NCI-H2196 (cell line): Measurements from ENCODE around the gene PLCB3.

ENCODE experiments used
- DNase-seq: peaks from one replicate; lab custom pipeline; 2025; ENCODE audit not compliant: unreplicated experiment; lab: John Stamatoyannopoulos, UW

Gene PLCB3

DNA sequence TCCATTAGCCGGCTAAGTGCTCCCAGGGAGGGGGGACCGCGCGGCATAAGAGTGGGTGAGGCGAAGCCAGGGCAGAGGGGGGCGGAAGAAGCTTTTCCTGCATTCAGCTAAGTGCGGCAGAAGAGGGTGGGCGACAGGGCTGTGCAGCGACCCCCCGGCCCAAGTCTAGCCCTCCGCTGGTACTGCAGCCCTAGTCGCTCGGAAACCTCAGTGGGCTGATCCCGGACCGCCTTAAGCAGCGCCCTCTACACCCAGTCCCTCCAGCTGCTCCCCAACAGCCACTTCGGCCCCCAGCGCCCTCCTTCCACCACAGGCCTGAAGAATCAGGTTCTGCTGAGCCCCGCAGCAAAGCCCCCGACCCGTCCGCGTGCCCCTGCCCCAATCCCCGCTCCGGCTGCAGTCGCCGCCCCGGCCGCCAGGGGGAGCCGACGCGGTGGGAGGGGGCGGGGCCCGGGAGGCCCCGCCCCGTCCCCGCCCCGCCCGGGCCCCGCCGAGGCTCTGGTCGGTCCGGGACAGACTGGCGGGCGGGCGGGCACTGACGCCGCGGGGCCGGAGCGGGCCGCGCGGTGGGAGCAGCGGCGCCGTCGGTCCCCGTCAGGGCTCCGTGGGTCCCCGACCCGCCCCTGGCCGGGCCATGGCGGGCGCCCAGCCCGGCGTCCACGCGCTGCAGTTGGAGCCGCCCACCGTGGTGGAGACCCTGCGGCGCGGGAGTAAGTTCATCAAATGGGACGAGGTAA is at the start of gene PLCB3:
Gene PLCB3, plus strand, starts transcription at position 515 of the 737 bp plus-strand sequence. Its CDS starts 120 bp downstream, at position 635.
- peak; percentile 59 for DNase-seq

DNA sequence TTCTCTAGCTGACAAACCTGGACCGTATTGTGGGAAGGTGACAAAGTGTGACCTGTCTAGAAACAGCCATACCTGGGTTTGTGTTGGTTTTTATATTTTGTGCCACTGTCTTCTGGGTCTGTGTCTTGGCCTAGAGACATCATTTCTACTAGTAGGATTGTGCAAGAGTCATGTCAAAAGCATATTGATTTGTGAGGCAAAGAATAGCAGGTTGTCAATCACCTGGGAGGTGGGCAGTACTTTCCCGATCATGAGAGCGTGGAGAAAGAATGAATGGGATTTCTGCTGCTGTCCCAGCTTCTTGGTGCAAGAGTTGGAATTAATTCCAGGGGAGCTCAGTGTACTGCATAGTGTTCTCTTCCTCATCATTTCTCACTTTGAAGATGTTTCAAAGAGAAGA is 49.8 kb upstream of the PLCB3 start:
- DNase-seq: no peak

DNA sequence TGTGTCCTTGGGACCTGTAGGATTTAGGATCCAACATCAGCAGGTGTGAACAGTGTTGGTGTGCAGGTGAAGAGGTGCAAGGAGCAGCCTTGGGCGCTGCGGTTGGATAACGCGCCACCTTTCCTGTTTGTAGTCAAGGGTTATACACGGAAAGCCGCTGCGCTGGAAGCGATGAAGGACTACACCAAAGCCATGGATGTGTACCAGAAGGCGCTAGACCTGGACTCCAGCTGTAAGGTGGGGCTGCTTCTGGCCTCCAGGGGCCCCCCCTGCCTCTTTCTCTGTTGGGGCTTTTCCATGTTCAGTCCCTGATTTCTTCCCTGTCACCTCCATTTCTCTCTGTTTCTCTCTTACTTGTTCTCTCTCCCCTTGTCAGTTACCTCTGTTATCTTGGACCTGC is 48.3 kb upstream of the PLCB3 start:
- no peak for DNase-seq

DNA sequence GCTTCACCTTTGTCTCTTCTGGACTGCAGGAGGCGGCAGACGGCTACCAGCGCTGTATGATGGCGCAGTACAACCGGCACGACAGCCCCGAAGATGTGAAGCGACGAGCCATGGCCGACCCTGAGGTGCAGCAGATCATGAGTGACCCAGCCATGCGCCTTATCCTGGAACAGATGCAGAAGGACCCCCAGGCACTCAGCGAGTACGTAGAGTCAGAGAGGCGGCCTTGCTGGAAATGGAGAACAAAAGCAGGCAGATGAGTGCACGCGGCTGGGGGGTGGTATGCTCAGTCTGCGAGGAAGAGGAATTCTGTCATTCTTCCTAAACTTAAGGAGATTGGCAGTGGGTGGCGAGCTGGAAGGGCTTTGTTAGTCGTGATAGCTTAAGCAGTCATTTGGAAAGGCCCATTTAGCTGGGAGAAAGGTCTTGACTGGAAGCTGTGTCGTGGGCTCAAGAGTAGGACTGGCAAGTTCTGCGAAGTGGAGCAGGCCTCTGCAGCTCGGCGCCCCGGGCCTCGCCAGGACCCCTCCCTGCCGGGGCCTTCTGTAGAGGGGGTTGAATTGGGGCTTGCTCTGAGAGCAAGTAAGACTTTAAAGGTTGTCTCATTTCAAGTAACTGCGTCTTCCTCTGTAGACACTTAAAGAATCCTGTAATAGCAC is 47.8 kb upstream of the PLCB3 start:
- no peak for DNase-seq

DNA sequence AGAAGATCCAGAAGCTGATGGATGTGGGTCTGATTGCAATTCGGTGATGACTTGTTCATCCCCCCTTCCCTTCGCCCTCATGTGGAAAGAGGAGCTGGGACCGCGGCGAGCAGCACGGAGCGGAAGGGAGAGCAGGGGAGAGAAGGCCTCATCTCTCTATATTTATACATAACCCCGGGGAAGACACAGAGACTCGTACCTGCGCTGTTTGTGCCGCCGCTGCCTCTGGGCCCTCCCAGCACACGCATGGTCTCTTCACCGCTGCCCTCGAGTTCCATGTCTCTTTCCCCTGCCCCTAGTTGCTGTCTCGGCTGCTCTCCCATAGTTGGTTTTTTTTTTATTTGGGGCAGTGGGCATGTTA is 47.3 kb upstream of the PLCB3 start:
- DNase-seq: no peak

DNA sequence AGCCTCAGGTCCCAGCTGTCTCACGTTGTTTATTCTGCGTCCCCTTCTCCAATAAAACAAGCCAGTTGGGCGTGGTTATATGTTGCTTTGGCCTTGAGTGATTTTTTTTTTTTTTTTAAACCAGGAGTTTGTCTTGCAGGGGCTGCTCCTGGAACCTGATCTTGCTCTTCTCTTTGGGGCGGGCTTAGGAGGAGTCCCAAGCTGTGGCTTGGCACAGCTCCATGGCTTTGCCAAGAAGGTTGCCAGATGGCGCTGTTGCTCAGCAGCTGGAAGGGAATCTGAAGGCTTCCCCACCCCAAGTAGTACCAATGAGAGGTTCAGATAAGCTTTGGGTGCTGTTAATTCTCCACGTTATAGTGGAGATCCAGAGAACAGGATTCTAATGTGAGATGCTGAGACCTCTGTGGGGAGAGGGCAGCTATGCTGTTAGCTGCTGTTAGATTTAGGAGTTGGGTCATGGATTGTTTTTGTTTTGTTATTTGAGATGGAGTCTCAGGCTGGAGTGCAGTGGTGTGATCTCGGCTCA is 46.8 kb upstream of the PLCB3 start:
- DNase-seq: peak; percentile 83

DNA sequence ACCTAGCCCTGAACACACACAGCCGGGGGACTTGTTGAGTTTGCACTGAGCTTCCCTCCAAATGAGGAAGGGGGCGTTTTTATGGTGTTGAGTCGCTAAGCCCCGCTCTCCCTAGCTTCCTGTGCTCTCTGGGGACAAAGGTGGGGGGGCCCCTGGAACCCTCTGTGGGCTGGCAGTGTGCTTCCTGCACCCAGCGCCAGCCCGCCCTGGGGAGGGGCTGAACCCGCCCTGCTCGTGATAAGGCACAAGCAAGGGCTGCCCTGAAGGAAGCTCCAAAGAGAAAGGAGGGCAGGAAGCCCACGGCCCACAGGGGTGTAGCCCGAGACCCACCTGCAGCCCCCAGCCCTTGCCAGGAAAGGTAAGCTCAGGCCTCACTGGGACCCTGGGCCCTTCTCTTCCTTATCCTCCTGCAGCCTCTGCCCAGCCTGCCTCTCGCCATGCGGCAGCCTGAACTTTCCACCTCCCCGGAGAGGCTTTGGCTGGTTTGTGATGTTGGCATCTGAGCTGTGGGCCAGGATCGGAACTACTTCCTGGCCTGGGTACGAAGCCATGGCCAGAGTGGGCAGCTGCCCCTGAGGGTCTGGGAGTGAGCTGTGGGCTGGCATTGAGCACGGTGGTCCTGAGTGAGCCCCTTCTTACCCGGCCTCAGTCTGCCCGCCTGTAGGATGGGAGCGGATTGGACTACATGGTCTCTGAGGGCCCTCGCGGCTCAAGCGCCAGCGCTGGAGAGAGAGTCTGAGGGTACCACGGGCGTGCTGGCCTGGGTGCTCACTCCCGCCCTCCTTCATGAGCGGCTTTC is 44.7 kb upstream of the PLCB3 start, which contains the start of gene FERMT3:
Gene FERMT3, plus strand, starts transcription at position 265 of the 799 bp plus-strand sequence. CDS start 644 bp downstream, outside the sequence.
- no peak for DNase-seq

DNA sequence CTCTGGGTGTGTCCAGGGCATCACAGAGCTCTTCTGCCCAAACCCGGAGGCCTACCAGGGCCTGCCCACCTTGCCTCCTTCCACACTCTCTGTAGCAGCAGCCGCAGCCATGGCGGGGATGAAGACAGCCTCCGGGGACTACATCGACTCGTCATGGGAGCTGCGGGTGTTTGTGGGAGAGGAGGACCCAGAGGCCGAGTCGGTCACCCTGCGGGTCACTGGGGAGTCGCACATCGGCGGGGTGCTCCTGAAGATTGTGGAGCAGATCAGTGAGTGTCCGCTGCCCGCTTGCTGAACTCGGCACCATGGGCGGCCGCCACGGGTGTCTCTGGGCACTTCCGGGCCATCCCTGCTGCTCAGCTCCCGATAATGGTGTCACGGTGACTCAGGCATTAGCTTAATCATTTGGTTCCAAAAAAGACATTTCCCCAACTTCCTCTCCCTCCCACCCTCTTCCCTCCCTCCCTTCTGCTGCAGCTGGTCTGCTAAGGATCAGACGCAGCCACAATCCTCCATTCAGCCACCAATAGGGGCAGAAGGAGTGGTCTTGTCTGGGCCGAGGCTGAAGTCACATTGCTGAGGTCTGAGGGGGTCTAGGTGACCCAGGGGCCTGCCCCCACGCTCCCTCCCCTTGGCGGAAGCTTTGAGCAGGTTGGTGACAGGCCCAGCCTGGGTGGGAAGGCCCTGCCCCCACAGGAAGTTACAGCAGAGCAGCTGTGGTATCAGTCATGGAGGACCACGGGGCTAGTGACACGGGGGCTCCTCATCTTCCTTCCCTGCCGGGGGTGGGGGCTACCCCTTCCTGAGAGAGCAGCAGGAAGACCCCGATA is 43.9 kb upstream of the PLCB3 start:
- no peak for DNase-seq

DNA sequence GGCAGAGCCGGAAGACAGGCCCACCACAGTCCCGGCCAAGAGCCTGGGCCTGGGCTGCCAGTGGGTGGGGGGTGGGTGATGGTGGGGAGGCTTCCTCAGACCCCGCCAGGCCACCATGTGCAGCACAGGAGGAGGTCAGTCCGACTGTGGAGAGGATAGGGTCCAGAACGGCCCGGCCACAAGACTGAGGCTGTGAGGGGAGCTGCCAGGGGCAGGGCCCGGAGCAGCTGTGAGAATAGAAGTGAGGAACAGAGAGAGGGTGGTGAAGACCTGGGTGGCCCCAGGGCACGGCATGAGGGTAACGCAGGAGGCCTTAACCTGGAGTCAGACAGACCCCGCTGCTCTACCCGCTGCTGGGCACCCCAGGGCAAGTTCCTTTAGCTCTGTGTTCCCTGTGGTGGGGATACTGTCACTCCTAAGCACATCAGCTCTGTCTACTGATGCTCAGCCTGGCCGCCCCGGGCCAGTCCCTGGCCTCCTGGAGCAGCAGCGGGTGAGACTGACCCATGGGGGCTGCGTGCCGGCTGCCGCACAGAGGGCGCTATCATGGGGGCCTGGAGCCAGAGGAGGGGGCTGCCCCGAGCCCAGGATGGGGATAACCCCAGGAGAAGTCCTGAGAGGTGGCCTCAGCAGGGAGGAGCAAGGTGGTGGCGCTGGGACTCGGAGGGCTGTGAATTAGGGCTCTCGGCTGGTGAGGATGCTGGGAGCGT is 43.1 kb upstream of the PLCB3 start:
- no peak for DNase-seq

DNA sequence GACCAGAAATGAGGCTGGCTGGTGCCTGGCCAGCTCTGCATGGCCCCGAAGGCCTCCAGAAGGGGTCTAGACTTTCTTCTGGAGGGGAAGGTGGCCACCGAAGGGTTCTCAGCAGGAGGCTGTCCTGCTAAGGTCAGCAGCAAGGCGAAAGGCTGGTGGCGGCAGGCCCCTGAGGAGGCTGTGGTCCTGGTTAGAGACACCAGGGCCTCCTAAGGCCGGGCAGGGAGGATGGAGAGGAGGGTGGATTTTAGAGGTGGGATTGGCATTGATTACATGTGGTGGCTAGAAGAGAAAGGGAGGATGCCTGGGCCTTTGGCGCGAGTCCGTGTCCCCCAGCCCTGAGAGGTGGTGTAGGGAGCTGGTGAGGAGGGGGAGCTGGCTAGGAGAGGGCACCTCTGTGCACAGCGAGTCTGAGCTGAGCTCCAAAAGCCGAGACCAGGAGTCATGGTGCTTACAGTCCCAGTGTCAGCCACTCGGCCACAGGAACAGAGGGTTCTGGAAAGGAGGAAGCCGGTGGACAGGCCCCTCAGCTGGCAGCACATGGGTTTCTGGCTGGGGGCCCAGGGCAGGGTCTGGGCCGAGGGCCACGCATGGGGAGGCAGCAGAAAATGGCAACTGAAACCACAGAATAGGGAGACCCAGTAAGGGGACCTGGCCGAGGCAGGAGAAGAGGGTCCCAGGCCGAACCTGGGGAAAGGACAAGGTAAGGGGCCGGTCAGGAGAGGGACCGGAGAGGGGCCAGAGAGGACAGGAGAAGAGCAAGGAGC is 42.4 kb upstream of the PLCB3 start:
- DNase-seq: no peak

DNA sequence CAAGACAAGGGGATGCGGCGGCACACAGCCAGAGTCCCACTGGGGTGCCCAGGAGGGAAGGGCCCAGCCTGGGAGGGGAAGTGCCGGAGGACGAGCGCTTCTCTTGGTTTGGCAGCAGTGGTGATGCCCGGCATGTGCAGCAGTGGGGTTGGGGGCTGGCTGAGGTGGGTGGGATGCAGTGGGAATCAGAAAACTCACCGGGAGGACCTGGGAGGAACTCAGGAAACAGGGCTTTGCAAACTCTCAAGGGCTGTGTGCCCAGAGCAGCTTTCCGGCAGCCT is 41.8 kb upstream of the PLCB3 start:
- DNase-seq: no peak

DNA sequence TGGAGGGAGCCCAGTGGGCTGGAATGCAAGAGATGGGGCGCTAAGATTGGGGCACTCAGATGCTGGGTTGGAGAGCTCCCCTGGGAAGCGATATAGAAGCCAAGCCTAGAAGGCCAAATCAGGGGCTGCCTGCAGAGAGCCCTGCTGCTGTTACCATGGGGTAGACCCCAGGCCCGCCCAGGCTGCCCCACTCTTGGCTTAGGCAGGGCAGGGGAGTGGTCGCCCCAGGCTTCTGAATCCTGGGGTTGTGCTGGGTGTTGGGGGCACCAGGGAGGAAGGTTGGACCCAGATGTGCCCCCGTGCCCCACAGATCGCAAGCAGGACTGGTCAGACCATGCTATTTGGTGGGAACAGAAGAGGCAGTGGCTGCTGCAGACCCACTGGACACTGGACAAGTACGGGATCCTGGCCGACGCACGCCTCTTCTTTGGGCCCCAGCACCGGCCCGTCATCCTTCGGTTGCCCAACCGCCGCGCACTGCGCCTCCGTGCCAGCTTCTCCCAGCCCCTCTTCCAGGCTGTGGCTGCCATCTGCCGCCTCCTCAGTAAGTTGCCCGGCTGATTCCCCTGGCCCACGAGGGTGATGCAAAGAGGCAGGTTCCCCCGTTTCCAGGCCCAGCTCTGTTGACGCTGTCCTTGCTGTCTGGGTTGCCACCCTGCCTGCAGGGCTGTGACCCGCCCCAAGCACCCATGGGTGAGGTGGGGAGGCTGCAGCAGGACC is 40.9 kb upstream of the PLCB3 start:
- DNase-seq: no peak

DNA sequence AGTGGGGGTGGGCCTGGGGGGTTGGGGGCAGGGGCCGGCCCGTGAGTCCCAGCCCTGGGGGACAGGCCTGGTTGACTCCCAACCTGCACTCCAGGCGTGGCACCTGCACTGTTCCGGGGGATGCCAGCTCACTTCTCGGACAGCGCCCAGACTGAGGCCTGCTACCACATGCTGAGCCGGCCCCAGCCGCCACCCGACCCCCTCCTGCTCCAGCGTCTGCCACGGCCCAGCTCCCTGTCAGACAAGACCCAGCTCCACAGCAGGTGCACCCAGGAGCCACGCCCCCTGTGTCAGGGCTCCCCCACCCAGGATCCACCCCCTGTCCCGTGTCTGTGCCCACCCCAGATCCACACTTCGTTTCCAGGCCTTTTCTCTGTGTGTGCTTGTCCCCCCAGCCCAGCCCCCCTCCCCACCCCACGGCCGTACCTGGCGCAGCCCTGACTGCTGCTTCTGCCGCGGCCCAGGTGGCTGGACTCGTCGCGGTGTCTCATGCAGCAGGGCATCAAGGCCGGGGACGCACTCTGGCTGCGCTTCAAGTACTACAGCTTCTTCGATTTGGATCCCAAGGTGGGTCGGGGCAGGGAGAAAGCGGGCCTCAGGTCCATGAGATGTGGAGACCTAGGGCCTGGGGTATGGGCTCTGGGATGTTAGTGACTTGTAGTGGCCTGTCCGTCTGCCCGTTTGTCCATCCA is 40.0 kb upstream of the PLCB3 start:
- no peak for DNase-seq

DNA sequence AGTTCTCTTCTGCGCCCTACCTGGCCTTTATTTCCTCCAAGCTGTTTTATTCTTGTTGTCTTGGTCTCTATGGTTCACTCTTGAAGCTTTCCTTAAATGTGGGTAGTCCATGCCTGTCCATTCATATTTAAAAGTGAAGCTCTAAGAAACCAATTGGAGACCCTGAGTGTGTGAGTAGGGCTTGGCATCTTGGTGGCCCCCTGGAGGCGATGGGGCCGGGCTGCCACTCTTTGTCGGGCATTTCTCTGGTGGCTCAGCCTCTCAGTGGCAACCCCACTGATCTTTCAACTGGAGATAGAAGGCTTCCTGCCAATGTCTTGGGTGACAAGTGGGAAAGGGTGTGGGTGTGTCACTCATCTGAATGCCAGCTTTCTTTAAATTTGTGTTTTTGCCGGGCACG is 34.5 kb upstream of the PLCB3 start:
- DNase-seq: no peak

DNA sequence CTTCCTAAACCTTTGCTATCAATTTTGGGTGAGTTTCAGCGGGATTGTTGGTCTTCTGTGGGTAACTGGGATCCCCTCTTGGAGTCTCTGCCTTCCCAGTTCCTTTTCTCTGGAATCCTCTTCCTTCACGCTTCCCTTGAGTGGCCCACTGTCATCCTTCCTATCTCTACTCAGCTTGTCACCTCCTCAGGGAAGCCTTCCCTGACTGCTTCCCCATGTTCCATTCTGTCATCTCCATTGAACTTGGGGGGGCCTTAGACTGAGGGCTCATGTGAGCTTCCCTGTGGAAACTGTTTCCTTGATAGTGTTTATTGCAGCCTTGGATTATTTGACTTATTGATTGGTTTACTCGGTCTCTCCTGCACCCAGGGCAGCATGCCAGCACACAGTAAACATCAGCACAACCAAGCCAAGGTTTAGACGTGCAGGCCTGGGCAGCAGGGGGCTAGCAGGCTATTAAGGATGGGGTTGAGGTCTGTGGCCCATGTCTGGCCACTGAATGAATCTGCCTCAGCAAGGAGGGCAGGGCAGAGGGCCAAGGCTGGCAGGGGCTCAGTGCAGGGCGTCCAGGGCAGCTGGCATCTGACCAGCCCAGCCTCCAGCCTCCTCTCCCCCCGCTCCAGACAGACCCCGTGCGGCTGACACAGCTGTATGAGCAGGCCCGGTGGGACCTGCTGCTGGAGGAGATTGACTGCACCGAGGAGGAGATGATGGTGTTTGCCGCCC is 32.5 kb upstream of the PLCB3 start:
- DNase-seq: no peak

DNA sequence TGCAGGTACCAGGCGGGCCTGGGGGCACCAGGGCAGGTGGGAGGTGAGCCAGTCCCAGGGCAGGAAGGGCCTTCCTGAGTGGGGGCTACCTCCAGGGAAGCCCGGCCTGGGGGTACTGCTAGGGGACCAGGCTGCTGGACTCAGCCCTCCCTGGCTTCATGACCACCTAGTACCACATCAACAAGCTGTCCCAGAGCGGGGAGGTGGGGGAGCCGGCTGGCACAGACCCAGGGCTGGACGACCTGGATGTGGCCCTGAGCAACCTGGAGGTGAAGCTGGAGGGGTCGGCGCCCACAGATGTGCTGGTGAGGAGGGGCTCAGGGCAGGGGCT is 32.0 kb upstream of the PLCB3 start:
- DNase-seq: no peak

DNA sequence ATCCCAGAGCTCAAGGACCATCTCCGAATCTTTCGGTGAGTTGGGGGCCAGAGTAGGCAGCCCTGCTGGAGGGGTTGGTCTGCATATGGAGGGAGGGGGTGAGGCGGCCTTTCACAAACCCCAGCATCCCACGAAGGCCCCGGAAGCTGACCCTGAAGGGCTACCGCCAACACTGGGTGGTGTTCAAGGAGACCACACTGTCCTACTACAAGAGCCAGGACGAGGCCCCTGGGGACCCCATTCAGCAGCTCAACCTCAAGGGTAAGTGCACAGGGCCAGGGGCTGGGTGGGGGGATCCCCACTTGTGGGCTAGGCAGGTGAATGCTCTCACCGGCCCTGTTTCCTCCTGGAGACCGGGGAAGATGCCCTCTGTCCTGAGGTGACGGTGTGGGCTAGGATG is 31.6 kb upstream of the PLCB3 start:
- DNase-seq: no peak

DNA sequence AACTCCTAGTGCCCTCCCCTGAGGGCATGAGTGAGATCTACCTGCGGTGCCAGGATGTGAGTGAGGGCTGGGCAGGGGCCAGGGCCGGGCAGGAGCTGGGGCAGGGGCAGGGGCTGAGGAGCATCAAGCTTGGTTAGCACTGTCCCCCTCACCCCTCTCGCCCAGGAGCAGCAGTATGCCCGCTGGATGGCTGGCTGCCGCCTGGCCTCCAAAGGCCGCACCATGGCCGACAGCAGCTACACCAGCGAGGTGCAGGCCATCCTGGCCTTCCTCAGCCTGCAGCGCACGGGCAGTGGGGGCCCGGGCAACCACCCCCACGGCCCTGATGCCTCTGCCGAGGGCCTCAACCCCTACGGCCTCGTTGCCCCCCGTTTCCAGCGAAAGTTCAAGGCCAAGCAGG is 31.1 kb upstream of the PLCB3 start:
- DNase-seq: no peak
